Iris pigment epithelial cell (primary cell): Measurements from ENCODE around the gene PUS7.
"Not testable (repeated sequence)": the region's sequence is repeated elsewhere in the genome, so short reads cannot be mapped to it uniquely, and the experiment has no call there.

Source experiments
- DNase-seq: peaks from one replicate; pipeline ENCODE4 v3.0.0-alpha.2; 2011; ENCODE audit warnings: low read depth

The PUS7 gene, protein sequence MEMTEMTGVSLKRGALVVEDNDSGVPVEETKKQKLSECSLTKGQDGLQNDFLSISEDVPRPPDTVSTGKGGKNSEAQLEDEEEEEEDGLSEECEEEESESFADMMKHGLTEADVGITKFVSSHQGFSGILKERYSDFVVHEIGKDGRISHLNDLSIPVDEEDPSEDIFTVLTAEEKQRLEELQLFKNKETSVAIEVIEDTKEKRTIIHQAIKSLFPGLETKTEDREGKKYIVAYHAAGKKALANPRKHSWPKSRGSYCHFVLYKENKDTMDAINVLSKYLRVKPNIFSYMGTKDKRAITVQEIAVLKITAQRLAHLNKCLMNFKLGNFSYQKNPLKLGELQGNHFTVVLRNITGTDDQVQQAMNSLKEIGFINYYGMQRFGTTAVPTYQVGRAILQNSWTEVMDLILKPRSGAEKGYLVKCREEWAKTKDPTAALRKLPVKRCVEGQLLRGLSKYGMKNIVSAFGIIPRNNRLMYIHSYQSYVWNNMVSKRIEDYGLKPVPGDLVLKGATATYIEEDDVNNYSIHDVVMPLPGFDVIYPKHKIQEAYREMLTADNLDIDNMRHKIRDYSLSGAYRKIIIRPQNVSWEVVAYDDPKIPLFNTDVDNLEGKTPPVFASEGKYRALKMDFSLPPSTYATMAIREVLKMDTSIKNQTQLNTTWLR

DNA sequence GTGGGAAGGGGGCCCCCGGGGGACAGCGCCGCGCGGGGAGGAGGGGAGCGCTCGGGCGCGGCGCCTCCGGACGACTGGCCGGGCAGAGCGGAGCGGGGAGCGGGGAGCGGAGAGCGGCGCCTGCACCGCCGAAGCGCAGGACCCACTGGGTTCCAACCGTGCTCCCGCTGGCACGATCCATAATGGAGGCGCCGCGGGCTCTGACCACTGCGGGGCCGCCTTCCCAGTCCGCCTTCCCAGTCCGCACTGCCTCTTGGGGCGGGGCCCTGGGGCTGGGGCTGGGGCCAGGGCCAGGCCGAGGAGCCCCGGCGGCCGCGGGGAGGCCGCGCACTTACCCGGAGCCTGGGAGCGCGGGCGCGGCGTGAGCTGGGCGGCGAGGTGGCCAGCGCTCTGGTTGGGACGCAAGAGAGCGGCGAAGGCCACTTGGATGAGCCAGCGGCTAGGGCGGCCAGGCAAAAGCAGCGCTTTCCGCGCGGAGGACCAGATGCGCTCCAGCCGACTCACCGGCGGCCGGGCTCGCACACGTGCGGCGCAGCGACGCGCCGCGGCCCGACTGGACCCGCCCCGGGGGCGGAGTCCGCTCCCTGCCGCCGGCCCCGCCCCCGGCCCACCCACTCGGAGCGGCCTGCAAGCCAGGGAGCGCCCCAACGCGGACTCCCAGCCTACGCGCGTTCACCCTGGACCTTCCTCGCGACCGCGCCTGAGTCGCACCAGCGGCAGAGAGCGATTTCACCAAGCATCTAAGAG is at the start of gene PUS7:
PUS7 (minus strand) TSS at position 555 of the 747 bp plus-strand sequence. CDS start 13,759 bp downstream, outside the sequence.
- DNase-seq, result peak; percentile 91

DNA sequence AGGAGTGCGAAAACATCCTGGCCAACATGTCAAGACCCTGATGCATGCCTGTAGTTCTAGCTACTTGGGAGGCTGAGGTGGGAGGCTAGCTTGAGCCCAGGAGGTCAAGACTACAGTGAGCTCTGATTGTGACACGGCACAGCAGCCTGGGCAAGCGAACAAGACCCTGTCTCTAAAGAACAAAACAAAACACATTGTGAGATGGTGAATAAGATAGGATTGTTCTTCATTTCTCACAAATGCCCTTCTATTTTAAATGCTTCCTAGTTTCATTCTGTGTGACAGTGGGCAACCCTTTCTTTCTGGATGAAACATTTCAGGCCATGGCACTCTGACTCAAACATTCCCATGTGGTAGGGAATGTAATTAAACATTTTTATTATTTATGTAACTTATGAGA is 45.8 kb upstream of the PUS7 start:
- no peak for DNase-seq

DNA sequence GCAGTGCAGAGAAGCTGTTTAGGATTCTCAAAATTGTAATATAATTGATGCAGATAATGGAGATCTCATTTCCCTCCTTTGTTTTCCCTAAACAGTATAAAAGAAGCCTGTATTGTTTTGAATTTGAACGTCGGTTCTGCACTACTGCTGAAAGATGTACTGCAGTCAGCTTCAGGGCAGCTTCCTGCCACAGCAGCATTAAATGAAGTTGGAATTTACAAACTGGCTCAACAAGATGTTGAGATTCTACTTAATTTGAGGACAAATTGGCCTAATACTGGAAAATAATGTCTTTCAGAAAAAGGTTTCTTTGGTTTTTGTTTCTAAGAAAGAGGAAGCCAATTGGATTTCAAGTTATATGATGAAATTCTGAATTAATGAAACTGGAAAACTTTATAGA is 45.0 kb upstream of the PUS7 start:
- no peak for DNase-seq

DNA sequence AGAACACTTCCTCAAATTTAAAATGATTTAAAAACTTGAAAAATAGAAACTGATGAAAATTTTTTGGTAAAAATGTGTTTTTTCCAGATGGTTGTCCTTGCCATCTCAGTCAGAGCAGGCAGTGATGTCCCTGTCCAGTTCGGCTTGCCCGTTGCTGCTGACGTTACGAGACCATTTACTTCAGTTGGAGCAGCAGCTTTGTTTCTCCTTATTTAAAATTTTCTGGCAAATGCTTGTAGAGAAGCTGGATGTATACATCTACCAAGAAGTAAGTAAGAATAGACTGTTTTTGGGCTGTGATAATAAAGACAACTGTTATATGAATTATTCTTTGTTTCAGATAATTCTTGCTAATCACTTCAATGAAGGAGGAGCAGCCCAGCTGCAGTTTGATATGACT is 43.1 kb upstream of the PUS7 start:
- no peak for DNase-seq

DNA sequence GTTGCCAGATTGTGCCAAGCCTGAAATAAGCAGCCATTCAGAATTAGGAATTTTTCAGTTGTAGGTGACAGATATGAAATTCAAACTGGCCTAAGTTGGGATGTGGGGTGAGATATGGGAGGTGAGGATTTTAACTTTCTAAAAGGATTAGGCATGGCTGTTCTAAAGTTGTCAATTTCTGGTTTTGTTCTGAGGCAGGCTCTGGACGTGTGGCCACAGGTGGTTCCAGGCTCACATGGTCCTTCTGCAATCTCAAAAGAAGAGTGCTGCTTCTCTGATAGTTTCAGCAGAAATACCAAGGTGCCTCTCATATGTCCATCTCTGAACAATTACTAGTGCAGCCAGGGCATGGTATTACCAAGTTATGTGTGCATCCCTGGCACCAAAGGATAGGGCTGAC is 37.9 kb upstream of the PUS7 start:
- no peak for DNase-seq

DNA sequence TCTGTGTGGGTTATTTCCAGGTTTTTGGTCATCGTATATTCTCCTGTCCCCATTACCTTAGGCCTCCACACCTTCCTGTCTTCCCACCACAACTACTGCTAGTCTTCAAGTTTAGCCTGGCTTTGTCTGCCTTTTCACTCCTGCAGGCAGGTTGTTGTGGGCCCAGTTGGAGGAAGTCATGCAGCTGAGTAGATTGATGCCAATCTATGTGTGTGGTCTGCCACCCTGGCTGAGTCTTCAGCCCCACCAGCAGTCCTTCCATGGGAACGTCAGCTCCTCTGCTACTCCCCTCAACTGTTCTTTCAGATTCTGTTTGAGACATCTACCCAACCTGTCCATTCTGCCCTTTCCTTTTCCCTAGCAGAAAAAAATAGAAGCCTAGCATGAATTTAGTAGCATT is 16.3 kb upstream of the PUS7 start:
- DNase-seq, result no peak

DNA sequence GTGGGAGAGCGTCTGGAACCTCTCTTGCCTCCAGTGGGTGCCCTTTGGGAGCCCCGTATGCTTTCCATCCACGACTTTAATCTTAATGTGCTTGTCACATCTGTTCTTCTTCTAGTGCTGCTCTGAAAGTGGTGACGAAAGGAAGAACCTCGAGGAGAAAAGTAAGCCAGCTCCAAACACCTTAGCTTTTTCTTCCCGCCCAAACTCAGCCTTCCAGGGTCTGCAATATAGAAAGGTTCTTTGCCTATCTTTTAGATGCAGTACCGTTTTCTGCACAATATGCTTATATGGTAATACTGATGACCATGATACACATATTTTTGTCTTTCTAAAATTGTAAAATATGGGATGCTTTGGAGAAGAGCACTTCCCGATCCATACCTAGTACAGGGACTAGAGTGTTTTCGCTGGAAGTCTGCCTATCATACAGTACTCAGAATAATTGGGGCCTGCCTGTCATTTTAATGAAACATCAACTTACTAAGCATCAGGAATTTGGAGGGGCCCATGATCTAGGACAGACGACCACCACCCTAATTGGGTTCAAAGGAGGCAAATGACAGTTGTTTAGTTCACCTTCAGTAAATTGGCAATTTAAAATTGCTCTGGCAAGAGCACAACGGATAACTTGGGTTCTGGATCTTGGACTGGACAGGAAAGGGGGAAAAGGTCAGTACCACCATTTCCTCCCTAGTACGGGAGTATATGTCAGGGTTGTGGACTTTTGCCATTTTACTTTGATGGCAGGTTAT is 10.8 kb upstream of the PUS7 start:
- no peak for DNase-seq

DNA sequence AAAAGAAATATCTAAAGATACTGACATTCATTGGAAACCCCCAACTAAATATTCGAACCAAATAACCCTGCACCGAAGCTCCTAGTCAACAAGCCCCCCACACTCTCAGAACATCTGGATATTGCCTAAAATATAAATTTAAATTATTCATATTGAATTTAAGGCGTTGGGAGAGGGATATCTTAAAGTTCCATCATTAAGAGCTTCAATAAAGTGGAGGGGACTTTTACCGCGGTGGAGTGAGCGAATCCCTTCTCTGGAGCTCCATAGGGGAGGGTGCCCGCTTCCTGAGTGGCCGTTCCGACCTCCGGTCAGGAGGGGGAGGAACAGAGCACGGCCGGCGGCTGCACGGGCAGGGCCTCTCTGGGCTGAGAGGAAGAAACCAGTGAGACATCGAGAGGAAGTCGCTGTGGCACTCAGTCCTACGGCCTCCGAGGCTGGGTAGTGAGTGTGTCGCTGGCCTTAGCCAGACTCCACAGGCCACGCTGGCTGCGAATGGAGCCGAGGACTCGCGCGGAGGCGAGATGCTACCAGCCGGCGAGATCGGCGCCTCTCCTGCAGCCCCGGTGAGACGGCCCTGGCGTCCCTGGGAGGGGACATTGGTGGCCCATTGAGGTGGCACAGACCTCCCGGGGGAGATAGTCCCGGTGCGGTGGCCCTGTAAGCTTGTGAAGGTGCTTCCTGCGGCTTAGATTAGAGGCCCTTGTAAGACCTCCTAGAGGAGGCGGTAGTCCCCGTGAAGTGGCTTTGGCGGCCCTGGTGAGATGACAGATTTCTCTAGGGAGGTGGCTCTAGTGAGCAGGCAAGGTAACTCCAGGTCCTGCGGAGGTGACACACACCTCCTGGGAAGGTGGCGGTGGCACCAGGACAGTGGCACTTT is 10.0 kb upstream of the PUS7 start, which contains the start of gene RINT1:
RINT1 (plus strand) TSS at position 410 of the 880 bp plus-strand sequence; CDS start at position 525, 115 bp downstream.
- peak; percentile 87 for DNase-seq

DNA sequence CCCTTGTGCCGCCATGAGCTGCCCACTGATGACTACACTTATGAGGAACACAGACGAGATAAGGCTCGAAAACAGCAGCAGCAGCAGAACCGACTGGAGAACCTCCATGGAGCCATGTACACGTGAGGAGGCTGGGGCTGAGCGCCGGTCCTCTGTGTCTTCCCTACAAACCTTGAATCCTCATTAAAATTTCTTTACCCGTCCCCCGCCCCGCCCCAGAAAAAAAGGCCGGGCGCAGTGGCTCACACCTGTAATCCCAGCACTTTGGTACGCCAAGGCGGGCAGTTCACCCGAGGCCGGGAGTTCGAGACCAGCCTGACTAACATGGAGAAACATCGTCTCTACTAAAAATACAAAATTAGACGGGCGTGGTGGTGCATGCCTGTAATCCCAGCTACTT is 8.5 kb upstream of the PUS7 start:
- DNase-seq, result no peak

DNA sequence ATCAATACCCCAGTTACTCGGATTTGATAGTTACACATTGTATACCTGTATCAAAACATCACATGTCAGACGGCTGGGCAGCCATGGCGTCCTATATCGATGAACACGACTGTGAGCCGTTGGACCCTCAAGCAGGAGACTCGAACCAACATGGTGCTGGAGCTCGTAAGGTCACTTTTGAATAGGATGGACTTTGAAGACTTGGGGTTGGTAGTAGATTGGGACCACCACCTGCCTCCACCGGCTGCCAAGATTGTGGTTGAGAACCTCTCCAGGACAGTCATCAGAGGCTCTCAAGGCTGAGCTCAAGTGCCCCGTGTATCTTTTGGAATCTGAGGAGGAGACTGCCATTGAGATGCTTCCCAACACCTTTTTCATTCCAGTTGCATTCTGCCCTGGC is 8.1 kb upstream of the PUS7 start:
- DNase-seq, result no peak

DNA sequence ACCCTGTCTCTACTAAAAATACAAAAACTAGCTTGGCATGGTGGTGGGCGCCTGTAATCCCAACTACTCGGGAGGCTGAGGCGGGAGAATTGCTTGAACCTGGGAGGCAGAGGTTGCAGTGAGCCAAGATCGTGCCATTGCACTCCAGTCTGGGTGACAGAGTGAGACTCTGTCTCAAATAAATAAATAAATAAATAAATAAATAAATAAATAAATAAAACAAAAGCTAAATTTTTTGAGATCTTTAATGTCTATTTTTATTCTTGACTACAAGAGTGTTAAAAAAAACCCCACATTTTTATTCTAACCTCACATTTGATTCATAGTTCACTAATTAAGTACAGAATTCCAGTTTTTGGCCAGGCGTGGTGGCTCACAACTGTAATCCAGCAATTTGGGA is 5.7 kb upstream of the PUS7 start:
- DNase-seq, result not testable (repeated sequence)

DNA sequence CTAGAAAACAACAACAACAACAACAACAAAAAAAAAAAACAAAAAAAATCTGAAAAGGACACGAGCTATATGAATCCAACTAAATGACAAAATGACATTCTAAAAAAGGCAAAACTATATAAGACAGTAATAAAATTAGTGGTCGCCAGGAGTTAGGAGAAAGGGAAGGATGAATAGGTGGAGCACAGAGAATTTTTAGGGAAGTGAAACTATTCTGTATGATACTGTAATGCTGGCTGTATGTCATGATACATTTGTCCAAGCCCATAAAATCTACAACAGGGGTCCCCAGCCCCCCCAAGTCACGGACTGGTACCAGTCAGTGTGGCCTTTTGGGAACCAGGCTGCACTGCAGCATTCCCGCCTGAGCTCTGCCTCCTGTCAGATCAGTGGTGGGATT is 2.8 kb upstream of the PUS7 start:
- DNase-seq, result no peak

DNA sequence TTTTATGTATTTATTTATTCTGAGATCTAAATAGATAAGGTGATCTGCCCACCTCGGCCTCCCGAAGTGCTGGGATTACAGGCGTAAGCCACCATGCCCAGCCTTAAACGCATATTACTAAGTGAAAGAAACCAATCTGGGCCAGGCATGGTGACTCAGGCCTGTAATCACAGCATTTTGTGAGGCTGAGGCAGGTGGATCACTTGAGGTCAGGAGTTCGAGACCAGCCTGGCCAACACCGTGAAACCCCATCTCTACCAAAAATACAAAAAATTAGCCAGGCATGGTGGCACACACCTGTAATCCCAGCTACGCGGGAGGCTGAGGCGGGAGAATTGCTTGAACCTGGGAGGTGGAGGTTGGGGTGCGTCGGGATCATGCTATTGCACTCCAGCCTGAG is 2.4 kb upstream of the PUS7 start:
- not testable (repeated sequence) for DNase-seq

DNA sequence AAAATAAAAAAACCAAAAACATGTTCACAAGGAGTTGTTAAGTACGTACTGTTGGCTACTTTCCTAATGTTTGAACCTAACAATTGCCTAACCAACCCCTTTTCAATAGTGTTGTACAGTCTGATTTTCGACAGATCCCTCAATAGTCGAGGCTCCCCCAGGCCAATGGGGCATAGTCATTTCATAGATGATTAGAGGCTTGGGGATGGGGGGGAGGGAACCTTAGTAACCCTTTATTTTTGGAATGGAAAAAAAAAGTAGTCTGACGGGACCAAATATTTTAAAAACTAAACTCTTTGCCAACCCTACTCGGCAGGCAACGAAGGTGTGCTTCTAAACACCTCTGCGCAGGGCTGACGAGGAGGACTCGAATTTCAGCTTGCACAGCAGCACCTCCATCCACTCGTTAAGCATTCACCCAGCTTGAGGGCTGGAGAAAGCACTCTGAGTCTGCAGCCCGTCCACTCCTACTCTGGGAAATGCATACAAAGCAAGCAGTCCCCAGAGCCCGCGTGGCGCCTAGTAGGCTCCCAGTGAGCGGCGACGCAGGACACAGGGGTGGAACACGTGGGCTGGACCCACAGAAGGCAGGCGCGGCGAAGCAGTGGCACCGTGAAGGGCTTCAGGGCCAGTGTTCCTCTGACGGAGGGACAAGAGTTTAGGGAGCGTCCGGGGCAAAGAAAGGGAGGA is 899 bp downstream of the PUS7 start:
- peak; percentile 62 for DNase-seq

DNA sequence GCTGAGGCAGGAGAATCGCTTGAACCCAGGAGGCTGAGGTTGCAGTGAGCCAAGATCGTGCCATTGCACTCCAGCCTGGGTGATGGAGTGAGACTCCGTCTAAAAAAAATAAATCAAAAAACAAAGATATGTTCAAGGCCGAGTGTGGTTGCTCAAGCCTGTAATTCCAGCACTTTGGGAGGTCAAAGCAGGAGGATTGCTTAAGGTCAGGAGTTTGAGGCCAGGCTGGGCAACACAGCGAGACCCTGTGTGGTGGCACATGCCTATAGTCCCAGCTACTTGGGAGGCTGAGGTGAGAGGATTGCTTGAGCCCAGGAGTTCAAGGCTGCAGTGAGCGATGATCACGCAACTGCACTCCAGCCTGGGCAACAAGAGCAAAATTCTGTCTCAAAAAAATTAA is 1.5 kb downstream of the PUS7 start:
- peak; percentile 15 for DNase-seq

DNA sequence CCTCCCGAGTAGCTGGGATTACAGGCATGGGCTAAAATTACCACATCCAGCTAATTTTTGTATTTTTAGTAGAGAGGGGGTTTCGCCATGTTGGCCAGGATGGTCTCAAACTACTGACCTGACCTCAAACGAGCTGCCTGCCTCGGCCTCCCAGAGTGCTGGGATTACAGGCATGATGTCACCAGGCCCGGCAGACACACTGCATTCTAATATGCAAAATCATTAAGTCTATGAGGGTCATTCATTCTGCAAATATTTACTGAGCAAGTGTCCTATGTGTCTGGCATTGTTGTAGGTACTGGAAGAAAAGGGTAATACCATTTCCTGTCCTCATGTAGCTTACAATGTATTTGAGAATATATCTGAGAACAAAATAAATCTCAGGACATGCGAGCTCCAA is 2.7 kb downstream of the PUS7 start:
- peak; percentile 47 for DNase-seq

DNA sequence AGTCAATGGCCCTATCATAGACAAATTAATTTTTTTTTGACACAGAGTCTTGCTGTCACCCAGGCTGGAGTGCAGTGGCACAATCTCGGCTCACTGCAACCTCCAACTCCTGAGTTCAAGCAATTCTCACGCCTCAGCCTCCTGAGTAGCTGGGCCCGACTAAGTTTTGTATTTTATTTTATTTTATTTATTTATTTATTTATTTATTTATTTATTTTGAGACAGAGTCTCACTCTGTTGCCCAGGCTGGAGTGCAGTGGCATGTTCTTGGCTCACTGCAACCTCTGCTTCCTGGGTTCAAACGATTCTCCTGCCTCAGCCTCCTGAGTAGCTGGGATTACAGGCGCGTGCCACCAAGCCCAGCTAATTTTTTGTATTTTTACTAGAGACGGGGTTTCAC is 6.5 kb downstream of the PUS7 start:
- not testable (repeated sequence) for DNase-seq

DNA sequence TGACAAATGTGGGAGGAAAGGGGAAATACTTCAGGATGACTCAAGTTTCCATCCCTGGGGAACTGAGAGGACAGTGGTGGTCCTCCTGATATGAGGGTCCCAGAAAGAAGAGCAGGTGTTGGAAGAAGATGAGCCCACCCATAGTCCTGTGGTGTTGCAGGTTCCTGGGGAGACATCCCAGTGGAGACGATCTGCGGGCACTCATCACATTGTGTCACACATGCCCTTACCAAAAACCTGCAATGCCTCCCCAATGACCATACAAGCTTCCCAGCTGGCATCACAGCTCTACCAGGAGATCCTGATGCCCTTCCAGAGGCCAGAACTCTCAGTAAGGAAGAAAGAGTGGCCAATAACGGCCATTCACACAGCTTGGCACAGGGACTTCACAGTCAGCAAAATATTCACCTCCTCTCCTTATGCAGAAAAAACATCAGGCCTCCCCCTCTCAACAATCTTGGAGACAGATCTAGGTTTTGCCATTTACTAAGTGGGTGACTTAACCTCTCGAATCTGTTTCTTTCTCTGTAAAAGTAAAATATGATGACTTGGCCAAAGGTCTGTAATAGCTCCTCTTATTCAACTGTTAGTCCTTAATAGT is 9.0 kb downstream of the PUS7 start:
- no peak for DNase-seq

DNA sequence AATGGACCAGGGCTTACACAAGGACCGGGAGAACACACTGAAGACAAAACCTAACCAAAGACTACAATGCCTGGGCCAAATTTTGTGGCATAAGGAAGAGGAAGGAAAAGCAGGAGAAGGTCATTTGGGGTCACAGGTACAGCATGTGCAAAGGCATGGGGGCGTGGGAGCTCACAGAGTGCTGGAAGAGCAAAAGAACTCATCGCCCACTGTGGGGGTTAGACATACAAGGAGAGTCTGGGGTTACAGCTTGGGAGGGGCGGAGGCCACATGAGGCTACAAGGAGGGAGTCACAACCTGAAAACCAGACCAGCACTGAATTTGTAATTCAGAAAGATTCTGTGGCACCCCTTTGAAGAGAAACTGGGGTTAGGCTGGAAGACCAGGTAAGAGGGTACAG is 9.7 kb downstream of the PUS7 start:
- no peak for DNase-seq

DNA sequence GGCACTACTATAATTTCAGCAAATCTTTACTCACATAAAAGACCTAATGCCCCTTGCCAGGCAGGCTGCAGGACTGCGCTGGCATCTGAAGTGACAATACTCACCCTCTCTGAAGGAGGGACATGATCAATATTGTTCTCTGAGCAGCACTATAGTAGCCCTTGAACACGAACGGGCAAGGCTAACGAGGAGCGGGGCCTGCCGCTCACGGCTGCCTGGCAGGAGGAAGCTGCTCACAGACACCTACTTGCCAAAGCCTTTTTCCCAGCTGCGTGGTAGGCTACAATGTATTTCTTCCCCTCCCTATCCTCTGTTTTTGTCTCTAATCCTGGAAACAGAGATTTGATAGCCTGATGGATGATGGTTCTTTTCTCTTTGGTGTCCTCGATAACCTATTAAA is 19.9 kb downstream of the PUS7 start:
- no peak for DNase-seq
